Osteocyte (in vitro differentiated cells): ENCODE results near the gene LRRC37A3. TPM values are rescaled to one million over a fixed set of nuclear protein-coding genes. Genes with fewer than 3 reads are reported as not detected.
"Not testable (repeated sequence)": the region's sequence is repeated elsewhere in the genome, so short reads cannot be mapped to it uniquely, and the experiment has no call there.

Experiments used
- DNase-seq: peaks from one replicate; pipeline ENCODE4 v3.0.0; 2021; ENCODE audit warnings: mixed read lengths; ENCODE audit not compliant: unreplicated experiment; ENCODE audit errors: extremely low spot score
- H3K27ac Mint-ChIP-seq: one replicate; pipeline ENCODE4 v1.8.0; 2021; ENCODE audit warnings: mild to moderate bottlenecking, mixed read lengths; ENCODE audit not compliant: unreplicated experiment
- H3K27me3 Mint-ChIP-seq: one replicate; pipeline ENCODE4 v1.8.0; 2021; ENCODE audit warnings: mixed read lengths; ENCODE audit not compliant: unreplicated experiment
- H3K36me3 Mint-ChIP-seq: one replicate; pipeline ENCODE4 v1.8.0; 2021; ENCODE audit warnings: mixed read lengths; ENCODE audit not compliant: unreplicated experiment
- H3K4me1 Mint-ChIP-seq: one replicate; pipeline ENCODE4 v1.8.0; 2021; ENCODE audit warnings: mixed read lengths; ENCODE audit not compliant: unreplicated experiment
- H3K4me3 Mint-ChIP-seq: one replicate; pipeline ENCODE4 v1.8.0; 2021; ENCODE audit warnings: mild to moderate bottlenecking, moderate library complexity, mixed read lengths; ENCODE audit not compliant: unreplicated experiment
- H3K9me3 Mint-ChIP-seq: one replicate; pipeline ENCODE4 v1.8.0; 2021; ENCODE audit warnings: mixed read lengths; ENCODE audit not compliant: unreplicated experiment
- total RNA-seq: library from RNA; stranded (reverse); gene quantifications from 2 replicates; pipeline ENCODE4 v1.2.1, GENCODE V29; 2021
- TF ChIP-seq, protein P1 (sequence below): fragments of 200-600 bp; sonication (generic); IDR thresholded peaks from 2 replicates; pipeline ENCODE4 v1.5.0; 2021; ENCODE audit warnings: antibody characterized with exemption, mild to moderate bottlenecking, moderate library complexity

LRRC37A3 gene
- total RNA-seq, 1 donor from 2014 or later: 25.1 TPM

DNA sequence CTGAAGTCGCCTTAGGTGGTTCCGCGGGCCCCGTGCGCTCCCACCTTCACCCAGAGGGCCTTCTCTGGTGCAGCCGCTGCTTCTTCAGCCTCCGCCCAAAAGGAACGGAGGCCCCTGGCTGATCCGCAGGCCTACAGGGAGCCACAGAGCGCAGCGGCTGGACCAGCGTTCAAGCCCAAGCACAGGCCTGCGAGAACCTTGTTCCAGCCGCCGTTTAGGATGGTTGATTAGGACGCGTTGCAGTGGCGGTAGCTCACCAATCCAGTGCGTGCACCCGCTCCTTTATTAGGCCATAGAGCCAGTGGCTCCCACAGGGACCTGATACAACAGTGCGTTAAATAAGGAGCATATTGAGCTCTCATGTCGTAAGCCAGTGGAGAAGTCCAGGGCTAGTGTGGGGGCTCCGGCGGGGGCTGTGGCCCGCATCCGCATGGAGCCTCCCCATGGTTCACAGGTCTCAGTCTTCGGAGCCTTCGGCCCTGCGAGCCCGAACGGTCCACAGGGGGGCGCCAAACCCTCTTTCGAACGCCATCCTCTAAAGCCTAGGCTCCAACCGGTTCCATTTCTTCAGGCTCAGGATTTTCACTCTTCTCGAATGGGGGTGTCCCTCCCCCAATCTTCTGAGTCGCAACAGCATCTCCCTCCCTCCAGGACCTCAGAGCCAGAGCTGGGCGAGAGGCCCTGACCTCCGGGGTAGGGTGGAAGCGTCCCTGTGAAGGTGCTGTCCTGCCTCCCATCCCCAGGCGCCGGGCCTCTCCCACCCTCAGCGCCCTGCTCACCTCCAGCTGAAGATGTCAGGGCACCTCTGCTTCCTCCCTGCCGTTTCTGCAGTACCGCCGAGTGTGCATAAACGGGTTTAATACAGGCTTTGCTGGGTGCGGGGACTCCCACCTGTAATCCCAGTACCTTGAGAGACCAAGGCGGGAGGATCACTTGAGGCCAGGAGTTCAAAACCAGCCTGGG is 71.5 kb downstream of the LRRC37A3 start:
- H3K27me3 Mint-ChIP-seq, H3K9me3 Mint-ChIP-seq, H3K36me3 Mint-ChIP-seq, H3K27ac Mint-ChIP-seq, H3K4me3 Mint-ChIP-seq, H3K4me1 Mint-ChIP-seq: not testable (repeated sequence)
- TF ChIP-seq, protein P1, sequence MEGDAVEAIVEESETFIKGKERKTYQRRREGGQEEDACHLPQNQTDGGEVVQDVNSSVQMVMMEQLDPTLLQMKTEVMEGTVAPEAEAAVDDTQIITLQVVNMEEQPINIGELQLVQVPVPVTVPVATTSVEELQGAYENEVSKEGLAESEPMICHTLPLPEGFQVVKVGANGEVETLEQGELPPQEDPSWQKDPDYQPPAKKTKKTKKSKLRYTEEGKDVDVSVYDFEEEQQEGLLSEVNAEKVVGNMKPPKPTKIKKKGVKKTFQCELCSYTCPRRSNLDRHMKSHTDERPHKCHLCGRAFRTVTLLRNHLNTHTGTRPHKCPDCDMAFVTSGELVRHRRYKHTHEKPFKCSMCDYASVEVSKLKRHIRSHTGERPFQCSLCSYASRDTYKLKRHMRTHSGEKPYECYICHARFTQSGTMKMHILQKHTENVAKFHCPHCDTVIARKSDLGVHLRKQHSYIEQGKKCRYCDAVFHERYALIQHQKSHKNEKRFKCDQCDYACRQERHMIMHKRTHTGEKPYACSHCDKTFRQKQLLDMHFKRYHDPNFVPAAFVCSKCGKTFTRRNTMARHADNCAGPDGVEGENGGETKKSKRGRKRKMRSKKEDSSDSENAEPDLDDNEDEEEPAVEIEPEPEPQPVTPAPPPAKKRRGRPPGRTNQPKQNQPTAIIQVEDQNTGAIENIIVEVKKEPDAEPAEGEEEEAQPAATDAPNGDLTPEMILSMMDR: peak; percentile 58
- peak; percentile 88 for DNase-seq

DNA sequence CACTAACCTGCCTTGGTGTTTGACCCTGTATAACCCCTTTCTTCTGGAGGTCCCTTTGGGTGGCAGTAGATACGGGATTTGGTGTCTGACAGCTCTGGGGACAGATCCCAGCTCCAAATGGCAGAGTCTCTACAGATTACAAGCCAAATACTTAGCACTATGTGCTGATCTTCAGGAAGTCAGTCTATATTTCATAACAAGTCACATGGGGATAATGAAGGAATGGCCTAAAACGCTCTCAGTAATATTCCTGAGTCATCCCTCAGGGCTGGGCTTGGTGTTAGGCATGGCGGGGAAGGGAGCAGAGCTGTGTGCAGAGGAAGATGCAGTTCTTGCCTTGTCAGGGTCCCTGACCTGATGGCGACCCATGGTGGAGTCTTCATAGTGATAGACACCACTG is 72.4 kb downstream of the LRRC37A3 start:
- H3K27me3 Mint-ChIP-seq, H3K4me1 Mint-ChIP-seq, H3K27ac Mint-ChIP-seq, H3K9me3 Mint-ChIP-seq, DNase-seq, H3K4me3 Mint-ChIP-seq, H3K36me3 Mint-ChIP-seq: not testable (repeated sequence)

DNA sequence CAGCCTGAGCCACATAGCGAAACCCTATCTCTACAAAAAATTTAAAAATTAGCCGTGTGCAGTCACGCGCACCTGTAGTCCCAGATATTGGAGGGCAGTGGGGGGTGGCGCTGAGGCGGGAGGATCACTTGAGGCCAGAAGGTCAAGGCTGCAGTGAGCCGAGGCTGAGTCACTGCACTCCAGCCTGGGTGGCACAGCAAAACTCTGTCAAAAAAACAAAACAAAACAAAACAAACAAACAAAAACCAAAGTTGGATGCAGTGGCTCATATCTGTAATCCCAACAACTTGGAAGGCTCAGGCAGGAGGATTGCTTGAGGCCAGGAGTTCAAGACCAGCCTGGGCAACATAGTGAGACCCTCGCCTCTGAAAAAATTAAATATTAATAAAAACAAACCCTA is 75.4 kb downstream of the LRRC37A3 start:
- DNase-seq, H3K27ac Mint-ChIP-seq, H3K4me1 Mint-ChIP-seq, H3K9me3 Mint-ChIP-seq, H3K27me3 Mint-ChIP-seq, H3K36me3 Mint-ChIP-seq, H3K4me3 Mint-ChIP-seq: not testable (repeated sequence)

DNA sequence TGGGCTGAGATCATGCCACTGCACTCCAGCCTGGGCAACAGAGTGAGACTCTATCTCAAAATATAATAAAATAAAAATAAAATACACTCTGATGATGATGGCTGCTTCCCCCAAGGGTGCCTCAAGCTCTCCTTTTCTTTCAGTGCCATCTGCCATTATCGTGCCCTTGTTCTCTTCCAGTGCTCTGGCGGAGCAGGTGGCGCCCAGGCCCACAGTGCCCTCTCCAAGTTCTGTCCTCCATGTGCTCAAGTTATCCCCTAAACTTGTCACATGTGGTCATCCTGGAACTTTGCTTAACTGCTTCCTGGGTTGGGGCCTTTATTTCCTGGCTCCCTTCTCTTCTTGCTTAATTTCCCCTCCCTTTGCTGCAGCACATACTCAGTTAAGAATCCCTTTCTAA is 76.4 kb downstream of the LRRC37A3 start:
- not testable (repeated sequence) for H3K27ac Mint-ChIP-seq, H3K27me3 Mint-ChIP-seq, H3K36me3 Mint-ChIP-seq, H3K4me3 Mint-ChIP-seq, H3K4me1 Mint-ChIP-seq, DNase-seq, H3K9me3 Mint-ChIP-seq

GRCh38 chr17:64840960-64841359 is 78.3 kb downstream of the LRRC37A3 start:
- DNase-seq, H3K36me3 Mint-ChIP-seq, H3K9me3 Mint-ChIP-seq, H3K4me3 Mint-ChIP-seq, H3K27me3 Mint-ChIP-seq, H3K27ac Mint-ChIP-seq, H3K4me1 Mint-ChIP-seq: not testable (repeated sequence)

- DNase-seq, H3K4me3 Mint-ChIP-seq, H3K27ac Mint-ChIP-seq, H3K27me3 Mint-ChIP-seq, H3K36me3 Mint-ChIP-seq, H3K9me3 Mint-ChIP-seq: not testable (repeated sequence)
- H3K4me1 Mint-ChIP-seq: peaks cover 15% of the 10 kb centered on the region
Observed at GRCh38 chr17:64838513-64838912, 80.8 kb downstream of the LRRC37A3 start.

- H3K36me3 Mint-ChIP-seq, H3K27me3 Mint-ChIP-seq, H3K9me3 Mint-ChIP-seq: not testable (repeated sequence)
- DNase-seq: peak; percentile 94
- H3K4me3 Mint-ChIP-seq: peak overlapping the region; percentile 87
- peaks cover 15% of the 10 kb centered on the region for H3K4me1 Mint-ChIP-seq
- H3K27ac Mint-ChIP-seq: peak overlapping the region; percentile 87
Observed at GRCh38 chr17:64837018-64837761, 82.1 kb downstream of the LRRC37A3 start.

DNA sequence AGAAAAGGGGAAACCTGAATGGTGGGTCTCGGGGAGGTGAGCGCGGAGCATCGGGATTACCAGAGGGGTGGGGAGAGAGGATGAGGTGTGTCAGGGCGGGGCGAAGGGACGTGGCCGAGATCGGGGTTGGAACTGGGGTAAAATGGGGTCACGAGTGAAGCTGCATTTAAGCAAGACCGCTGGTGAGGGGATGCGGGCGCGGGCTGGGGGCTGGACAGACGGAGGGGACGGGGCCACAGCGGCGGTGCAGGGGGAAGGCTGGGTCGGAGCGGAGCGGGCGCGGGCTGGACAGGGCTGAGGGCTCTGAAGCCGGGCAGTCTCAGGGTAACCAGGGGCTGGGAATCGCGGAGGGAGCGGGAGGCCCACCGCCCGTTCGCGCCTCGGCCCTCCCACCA is 82.7 kb downstream of the LRRC37A3 start:
- Mint-ChIP-seq H3K4me1 (peaks cover 15% of the 10 kb centered on the region), H3K4me3 (peak overlapping the region; percentile 87), H3K27ac (peak overlapping the region; percentile 63)
- DNase-seq, H3K36me3 Mint-ChIP-seq, H3K9me3 Mint-ChIP-seq, H3K27me3 Mint-ChIP-seq: not testable (repeated sequence)

DNA sequence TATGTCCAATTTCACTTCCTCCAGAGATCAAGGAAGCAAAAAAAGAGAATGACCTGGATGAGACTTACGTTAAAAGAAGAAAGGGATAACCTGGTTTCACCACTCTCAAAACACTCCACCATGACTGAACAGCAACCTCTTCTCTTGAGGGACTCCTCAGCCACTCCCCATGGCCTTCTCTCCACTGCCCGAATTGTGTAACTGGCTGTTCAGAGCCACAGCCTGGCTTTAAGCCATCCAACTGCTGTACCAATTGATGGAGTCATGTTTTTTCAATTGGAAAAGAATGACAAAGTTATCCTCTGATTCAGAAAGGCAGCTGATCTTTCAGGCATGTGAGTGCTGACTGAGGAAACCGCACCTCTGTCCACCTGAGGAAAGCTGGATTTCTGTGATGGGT is 85.2 kb downstream of the LRRC37A3 start:
- H3K27me3 Mint-ChIP-seq, H3K36me3 Mint-ChIP-seq, H3K9me3 Mint-ChIP-seq, H3K27ac Mint-ChIP-seq, DNase-seq, H3K4me3 Mint-ChIP-seq: not testable (repeated sequence)
- H3K4me1 Mint-ChIP-seq: peaks cover 26% of the 10 kb centered on the region

- H3K27me3 Mint-ChIP-seq, H3K27ac Mint-ChIP-seq, H3K36me3 Mint-ChIP-seq: not testable (repeated sequence)
Observed at GRCh38 chr17:64830631-64831040, 88.6 kb downstream of the LRRC37A3 start.

More at GRCh38 chr17:64830631-64831040, 88.6 kb downstream of the LRRC37A3 start:
- H3K4me1 Mint-ChIP-seq: peaks cover 15% of the 10 kb centered on the region
- not testable (repeated sequence) for H3K4me3 Mint-ChIP-seq, DNase-seq, H3K9me3 Mint-ChIP-seq
